Kidney glomerular epithelial cell (primary cell): ENCODE data around the gene SPAG6.
"Not testable (repeated sequence)": the region's sequence is repeated elsewhere in the genome, so short reads cannot be mapped to it uniquely, and the experiment has no call there.

Experiments used
- DNase-seq: peaks from one replicate; lab custom pipeline; 2025; lab: John Stamatoyannopoulos, UW

SPAG6 gene

DNA sequence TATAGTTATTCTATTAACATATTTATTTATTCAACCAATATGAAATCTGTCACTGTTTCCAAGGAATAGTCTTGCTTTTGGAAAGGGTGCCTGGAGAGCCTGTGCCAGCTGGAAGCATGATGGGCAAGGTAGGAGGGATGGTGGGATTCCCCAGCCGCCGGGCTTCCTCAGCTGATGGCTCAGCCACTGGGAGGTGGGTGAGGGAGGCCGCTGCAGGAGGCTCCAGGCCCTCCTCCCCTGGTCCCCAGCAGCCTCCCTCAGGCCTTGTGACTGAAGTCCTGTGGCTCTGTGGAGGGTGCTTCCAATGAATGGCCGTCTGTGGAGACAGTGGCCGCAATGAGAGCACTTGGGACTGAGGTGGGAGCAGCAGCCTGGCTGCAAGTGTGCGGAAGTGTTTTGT is 27.0 kb downstream of the SPAG6 start:
- no peak for DNase-seq

- no peak for DNase-seq
Measured at GRCh38 chr10:22372917-22373316, 27.6 kb downstream of the SPAG6 start.

DNA sequence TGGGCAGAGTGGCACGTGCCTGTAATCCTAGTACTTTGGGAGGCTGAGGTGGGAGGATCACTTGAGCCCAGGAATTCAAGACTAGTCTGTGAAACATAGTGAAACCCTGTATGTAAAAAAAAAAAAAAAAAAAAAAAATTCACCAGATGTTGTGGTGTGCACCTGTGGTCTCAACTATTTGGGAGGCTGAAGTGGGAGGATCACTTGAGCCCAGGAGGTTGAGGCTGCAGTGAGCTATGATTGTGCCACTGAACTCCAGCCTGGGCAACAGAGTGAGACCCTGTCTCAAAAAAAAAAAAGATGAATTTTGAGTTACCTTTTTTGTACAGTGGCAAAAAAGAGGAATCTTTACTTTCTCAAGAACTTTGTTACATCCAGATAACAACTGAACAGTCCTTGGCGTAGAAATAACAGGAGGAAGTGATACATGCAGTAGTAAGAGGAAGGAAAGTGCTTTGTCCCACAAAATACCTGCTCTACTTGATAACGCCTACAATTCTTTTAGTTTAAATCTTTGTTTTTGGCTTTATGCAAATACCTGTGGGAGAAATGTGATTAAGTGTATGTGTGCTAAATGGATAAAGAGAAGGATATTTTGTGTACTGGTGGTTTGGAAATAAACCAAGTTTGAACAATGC is 29.3 kb downstream of the SPAG6 start:
- DNase-seq, result no peak

GRCh38 chr10:22379059-22379458 is 33.8 kb downstream of the SPAG6 start:
- DNase-seq, result no peak

DNA sequence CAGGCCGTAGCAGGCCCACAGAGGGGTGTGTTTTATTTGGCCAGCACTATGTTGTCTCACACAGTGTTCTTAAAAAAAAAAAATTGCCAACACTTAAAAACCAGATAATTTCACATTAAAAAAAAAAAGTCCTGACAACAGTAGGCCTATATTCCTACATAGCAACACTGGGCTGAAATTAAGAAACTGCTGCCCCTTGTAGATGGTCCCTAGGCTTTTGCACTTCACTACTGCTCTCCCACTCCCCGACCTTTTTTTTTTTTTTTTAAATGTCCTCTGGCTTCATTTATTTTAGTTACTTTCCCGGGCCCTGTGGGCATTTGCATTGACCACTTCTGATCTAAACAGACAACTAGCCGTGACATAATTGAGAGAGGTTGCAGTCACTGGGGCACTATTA is 36.0 kb downstream of the SPAG6 start:
- no peak for DNase-seq

- no peak for DNase-seq
Measured at GRCh38 chr10:22386503-22386902, 41.2 kb downstream of the SPAG6 start.

- no peak for DNase-seq
Measured at GRCh38 chr10:22389856-22390589, 44.7 kb downstream of the SPAG6 start.

- no peak for DNase-seq
Measured at GRCh38 chr10:22391600-22391999, 46.3 kb downstream of the SPAG6 start.

DNA sequence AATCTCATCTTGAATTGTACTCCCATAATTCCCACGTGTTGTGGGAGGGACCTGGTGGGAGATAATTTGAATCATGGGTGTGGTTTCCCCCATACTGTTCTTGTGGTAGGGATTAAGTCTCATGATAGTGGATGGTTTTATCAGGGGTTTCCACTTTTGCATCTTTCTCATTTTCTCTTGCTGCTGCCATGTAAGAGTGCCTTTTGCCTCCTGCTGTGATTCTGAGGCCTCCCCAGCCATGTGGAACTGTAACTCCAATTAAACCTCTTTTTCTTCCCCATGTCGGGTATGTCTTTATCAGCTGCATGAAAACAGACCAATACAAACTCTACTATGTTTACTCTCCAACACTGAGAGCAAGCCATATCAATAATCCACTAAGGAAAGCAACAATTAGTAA is 50.9 kb downstream of the SPAG6 start:
- DNase-seq, result not testable (repeated sequence)

- not testable (repeated sequence) for DNase-seq
Measured at GRCh38 chr10:22406916-22407315, 61.6 kb downstream of the SPAG6 start.

GRCh38 chr10:22410394-22410793 is 65.1 kb downstream of the SPAG6 start:
- DNase-seq, result no peak

GRCh38 chr10:22410846-22411245 is 65.5 kb downstream of the SPAG6 start:
- DNase-seq, result no peak

DNA sequence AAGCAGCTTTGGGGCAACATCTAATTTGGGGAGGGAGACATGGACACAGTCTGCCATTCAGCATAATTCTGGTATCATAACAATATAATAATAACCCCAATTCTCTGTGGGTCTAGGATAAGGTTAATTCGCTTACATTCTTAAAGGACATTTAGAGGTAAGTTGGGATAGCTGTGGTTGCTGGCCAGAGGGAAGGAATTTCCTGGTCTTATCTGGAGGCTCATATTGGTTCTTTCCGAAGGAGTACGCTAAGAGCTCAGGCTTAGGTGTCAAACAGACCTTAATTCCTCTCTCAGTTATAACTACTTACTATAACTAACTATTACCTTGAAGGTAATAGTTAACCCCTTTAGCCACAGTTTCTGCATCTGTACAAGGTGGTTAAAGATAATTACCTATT is 68.8 kb downstream of the SPAG6 start:
- DNase-seq, result no peak

DNA sequence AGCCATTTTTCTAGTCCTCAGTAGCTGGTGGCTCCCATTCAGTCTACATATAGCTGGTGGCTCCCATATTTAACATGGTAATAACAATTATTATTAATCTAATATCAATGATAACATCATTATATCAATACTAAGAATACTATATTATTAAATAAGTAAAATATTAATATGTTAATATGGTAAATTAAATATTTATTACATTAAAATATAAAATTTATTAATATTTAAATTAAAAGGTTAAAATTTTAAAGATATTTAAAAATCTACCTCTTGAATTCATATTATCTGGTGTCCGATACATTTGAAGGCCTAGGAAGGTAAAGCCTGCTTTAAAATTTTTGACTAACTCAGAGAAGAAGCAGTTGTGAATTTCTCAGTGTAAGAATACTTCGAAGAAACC is 69.8 kb downstream of the SPAG6 start:
- DNase-seq, result no peak

GRCh38 chr10:22417736-22418268 is 72.5 kb downstream of the SPAG6 start:
- no peak for DNase-seq

DNA sequence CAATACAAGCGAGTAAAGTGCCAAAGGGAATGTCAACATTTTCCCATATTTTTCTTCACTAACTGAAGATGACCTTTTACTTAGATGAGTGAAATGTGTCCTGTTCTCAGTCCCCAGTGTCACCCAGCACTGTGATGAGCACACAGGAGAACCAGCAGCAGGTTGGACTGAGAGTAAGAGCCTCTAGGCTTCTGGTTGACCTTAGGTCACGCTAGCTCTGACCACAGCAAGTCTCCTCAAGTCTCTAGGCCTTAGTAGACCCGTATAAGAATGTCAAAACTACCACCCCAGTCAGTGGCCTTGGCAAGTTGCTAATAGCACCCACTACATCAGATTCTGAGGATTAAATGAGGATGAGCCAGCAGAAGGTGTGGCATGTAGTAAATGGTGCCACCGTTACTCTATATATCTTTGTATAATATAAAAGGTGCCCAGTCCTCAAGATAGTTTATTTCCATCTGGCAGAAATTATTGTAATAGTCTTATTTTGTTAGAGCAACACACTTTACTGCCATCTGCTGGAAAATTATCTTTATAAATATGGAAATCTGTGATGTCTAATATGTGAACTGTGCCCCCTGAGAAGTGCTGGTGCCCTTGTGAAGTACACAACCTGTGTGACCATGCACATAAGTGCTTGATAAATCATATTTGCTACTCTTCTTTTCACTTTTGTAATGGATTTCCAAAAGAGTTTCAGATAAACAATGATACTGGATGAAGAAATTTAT is 75.7 kb downstream of the SPAG6 start:
- DNase-seq, result no peak

GRCh38 chr10:22426653-22427052 is 81.4 kb downstream of the SPAG6 start:
- no peak for DNase-seq

DNA sequence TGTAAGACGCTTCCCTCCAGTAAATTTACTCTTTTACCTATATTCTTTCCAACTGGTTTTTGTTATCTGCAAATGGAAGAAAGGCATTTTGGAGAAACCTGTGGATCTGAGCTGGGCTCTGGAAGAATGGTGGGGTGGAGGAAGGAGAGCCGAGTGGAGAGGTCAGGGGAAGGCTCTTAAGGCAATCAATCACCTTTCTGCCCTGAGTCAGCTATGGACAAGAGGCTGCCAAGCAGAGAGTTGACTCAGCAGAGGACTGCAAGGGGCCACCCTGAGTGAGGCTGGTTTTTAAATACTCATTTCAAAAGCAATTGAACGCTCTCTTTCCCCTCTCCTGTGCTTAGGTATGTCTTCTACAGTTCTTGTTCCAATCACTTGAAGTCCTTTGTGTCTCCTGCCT is 81.8 kb downstream of the SPAG6 start:
- DNase-seq, result peak; percentile 41

GRCh38 chr10:22427890-22428571 is 82.7 kb downstream of the SPAG6 start:
- DNase-seq, result peak; percentile 58

- DNase-seq, result no peak
Measured at GRCh38 chr10:22429146-22429545, 83.8 kb downstream of the SPAG6 start.

DNA sequence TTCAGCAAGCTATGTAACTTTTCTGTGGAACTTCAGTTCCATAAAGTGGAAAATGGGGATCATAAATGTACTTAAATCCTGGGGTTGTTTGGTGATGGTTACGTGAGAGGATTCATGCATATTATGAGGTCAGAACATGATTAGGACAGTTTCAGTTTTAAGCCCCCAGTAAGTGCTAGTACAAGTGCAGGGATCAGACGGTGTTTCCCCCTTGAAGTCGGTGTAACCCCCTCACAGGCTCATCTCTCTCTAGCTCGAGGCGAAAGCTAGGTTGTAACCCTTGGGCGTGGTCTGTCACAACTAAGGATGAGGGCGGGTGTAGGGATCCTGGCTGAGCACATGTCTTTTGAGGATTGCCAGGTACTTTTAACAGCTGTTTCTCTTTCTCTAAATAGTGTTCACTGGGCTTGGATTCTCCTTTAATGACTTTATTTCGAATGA is 84.7 kb downstream of the SPAG6 start:
- DNase-seq, result no peak

- peak; percentile 80 for DNase-seq
Measured at GRCh38 chr10:22433875-22434274, 88.6 kb downstream of the SPAG6 start.
